WTC11 (cell line): Measurements from ENCODE around the gene PDIA2. TPM values are rescaled to one million over a fixed set of nuclear protein-coding genes. Genes with fewer than 3 reads are reported as not detected.

Source experiments
- ATAC-seq: fragments of 200-7000 bp; cut with Tn5 transposase; 2 replicates; pipeline ENCODE4 v1.10.0; 2021; ENCODE audit warnings: mild to moderate bottlenecking, moderate library complexity
- CTCF ChIA-PET: fragments of 300-600 bp; sonication (Branson Sonifier 250); formaldehyde crosslinking; loops from one replicate; lab custom pipeline; 2021; ENCODE audit warnings: antibody characterized with exemption; lab: Charles Lee
- POLR2A ChIA-PET: fragments of 350-600 bp; sonication (Branson Sonifier 250); formaldehyde crosslinking; loops from one replicate; lab custom pipeline; 2021; ENCODE audit warnings: antibody characterized with exemption; lab: Charles Lee
- DNase-seq: peaks from one replicate; pipeline ENCODE4 v3.0.0; 2021; ENCODE audit warnings: low spot score
- H3K27ac Mint-ChIP-seq: 2 replicates; pipeline ENCODE4 v1.8.0; 2021; ENCODE audit warnings: mixed read lengths
- H3K27me3 Mint-ChIP-seq: 2 replicates; pipeline ENCODE4 v1.8.0; 2021; ENCODE audit warnings: low read depth, mild to moderate bottlenecking, moderate library complexity, mixed read lengths
- H3K36me3 Mint-ChIP-seq: 2 replicates; pipeline ENCODE4 v1.8.0; 2021; ENCODE audit warnings: mixed read lengths
- H3K4me1 Mint-ChIP-seq: 2 replicates; pipeline ENCODE4 v1.8.0; 2022; ENCODE audit warnings: mixed read lengths
- H3K4me3 Mint-ChIP-seq: 2 replicates; pipeline ENCODE4 v1.8.0; 2021; ENCODE audit warnings: mild to moderate bottlenecking, moderate library complexity, mixed read lengths
- H3K9me3 Mint-ChIP-seq: 2 replicates; pipeline ENCODE4 v1.8.0; 2021; ENCODE audit warnings: mixed read lengths
- ATF3 ChIP-seq: sonication (generic); formaldehyde crosslinking; conservative IDR thresholded peaks from 2 replicates; pipeline ENCODE4 v1.8.1; 2022; ENCODE audit warnings: mild to moderate bottlenecking, missing genetic modification reagents
- CREM ChIP-seq: sonication (generic); formaldehyde crosslinking; IDR thresholded peaks from 2 replicates; pipeline ENCODE4 v1.8.1; 2022; ENCODE audit warnings: mild to moderate bottlenecking, missing genetic modification reagents, moderate library complexity
- FOXJ3 ChIP-seq: sonication (generic); formaldehyde crosslinking; IDR thresholded peaks from 2 replicates; pipeline ENCODE4 v1.9.0; 2021; ENCODE audit warnings: missing genetic modification reagents, mild to moderate bottlenecking, borderline replicate concordance
- IRF2 ChIP-seq: sonication (generic); formaldehyde crosslinking; IDR thresholded peaks from 2 replicates; pipeline ENCODE4 v1.8.0; 2022; ENCODE audit warnings: low read depth, missing genetic modification reagents, borderline replicate concordance
- JAZF1 ChIP-seq: fragments of 250-450 bp; sonication (Bioruptor Pico); IDR thresholded peaks from 2 replicates; pipeline ENCODE4 v1.9.0; 2021; ENCODE audit warnings: moderate library complexity, mild to moderate bottlenecking, inconsistent platforms
- MLX ChIP-seq: sonication (generic); formaldehyde crosslinking; IDR thresholded peaks from 2 replicates; pipeline ENCODE4 v1.8.1; 2023; ENCODE audit warnings: mild to moderate bottlenecking, missing genetic modification reagents, moderate library complexity
- RELA ChIP-seq: sonication (generic); formaldehyde crosslinking; IDR thresholded peaks from 2 replicates; pipeline ENCODE4 v1.8.1; 2022; ENCODE audit warnings: missing genetic modification reagents, mild to moderate bottlenecking, borderline replicate concordance
- SOX15 ChIP-seq: fragments of 250-450 bp; sonication (Bioruptor Pico); IDR thresholded peaks from 2 replicates; pipeline ENCODE4 v1.9.0; 2021; ENCODE audit warnings: mild to moderate bottlenecking
- STAT6 ChIP-seq: sonication (generic); formaldehyde crosslinking; conservative IDR thresholded peaks from 2 replicates; pipeline ENCODE4 v1.8.1; 2023; ENCODE audit warnings: mild to moderate bottlenecking, low read depth, missing genetic modification reagents, moderate library complexity
- TCF7 ChIP-seq: sonication (generic); formaldehyde crosslinking; IDR thresholded peaks from 2 replicates; pipeline ENCODE4 v1.8.0; 2022; ENCODE audit warnings: mild to moderate bottlenecking, low read depth, missing genetic modification reagents, moderate library complexity
- TEAD1 ChIP-seq: sonication (generic); formaldehyde crosslinking; IDR thresholded peaks from 2 replicates; pipeline ENCODE4 v1.8.0; 2022; ENCODE audit warnings: mild to moderate bottlenecking, missing genetic modification reagents
- ZNF219 ChIP-seq: sonication (generic); formaldehyde crosslinking; IDR thresholded peaks from 2 replicates; pipeline ENCODE4 v1.8.0; 2023; ENCODE audit warnings: missing genetic modification reagents, mild to moderate bottlenecking, borderline replicate concordance
- ZSCAN18 ChIP-seq: fragments of 250-450 bp; sonication (Bioruptor Pico); IDR thresholded peaks from 2 replicates; pipeline ENCODE4 v2.1.2; 2022; ENCODE audit warnings: mild to moderate bottlenecking, moderate library complexity
- total RNA-seq: library from RNA; stranded (reverse); gene quantifications from 3 replicates; pipeline ENCODE4 v1.2.3, GENCODE V29; 2021
- TF ChIP-seq, protein P1 (sequence below): fragments of 250-450 bp; sonication (Bioruptor Pico); IDR thresholded peaks from 2 replicates; pipeline ENCODE4 v1.8.0; 2021; ENCODE audit warnings: mild to moderate bottlenecking
- TF ChIP-seq, protein P2 (sequence below): sonication (generic); formaldehyde crosslinking; IDR thresholded peaks from 2 replicates; pipeline ENCODE4 v1.8.0; 2023; ENCODE audit warnings: mild to moderate bottlenecking, missing genetic modification reagents
- TF ChIP-seq, protein P3 (sequence below): fragments of 250-450 bp; sonication (Bioruptor Pico); conservative IDR thresholded peaks from 2 replicates; pipeline ENCODE4 v1.9.0; 2021; ENCODE audit warnings: mild to moderate bottlenecking

PDIA2 gene
- total RNA-seq, 1 experiment from 2014 or later = 2.4 TPM

- TF ChIP-seq, protein P1, sequence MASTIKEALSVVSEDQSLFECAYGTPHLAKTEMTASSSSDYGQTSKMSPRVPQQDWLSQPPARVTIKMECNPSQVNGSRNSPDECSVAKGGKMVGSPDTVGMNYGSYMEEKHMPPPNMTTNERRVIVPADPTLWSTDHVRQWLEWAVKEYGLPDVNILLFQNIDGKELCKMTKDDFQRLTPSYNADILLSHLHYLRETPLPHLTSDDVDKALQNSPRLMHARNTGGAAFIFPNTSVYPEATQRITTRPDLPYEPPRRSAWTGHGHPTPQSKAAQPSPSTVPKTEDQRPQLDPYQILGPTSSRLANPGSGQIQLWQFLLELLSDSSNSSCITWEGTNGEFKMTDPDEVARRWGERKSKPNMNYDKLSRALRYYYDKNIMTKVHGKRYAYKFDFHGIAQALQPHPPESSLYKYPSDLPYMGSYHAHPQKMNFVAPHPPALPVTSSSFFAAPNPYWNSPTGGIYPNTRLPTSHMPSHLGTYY = no peak
- no peak for TF ChIP-seq JAZF1 (CRISPR knock-in tag)
- TF ChIP-seq, protein P2, sequence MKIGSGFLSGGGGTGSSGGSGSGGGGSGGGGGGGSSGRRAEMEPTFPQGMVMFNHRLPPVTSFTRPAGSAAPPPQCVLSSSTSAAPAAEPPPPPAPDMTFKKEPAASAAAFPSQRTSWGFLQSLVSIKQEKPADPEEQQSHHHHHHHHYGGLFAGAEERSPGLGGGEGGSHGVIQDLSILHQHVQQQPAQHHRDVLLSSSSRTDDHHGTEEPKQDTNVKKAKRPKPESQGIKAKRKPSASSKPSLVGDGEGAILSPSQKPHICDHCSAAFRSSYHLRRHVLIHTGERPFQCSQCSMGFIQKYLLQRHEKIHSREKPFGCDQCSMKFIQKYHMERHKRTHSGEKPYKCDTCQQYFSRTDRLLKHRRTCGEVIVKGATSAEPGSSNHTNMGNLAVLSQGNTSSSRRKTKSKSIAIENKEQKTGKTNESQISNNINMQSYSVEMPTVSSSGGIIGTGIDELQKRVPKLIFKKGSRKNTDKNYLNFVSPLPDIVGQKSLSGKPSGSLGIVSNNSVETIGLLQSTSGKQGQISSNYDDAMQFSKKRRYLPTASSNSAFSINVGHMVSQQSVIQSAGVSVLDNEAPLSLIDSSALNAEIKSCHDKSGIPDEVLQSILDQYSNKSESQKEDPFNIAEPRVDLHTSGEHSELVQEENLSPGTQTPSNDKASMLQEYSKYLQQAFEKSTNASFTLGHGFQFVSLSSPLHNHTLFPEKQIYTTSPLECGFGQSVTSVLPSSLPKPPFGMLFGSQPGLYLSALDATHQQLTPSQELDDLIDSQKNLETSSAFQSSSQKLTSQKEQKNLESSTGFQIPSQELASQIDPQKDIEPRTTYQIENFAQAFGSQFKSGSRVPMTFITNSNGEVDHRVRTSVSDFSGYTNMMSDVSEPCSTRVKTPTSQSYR (CRISPR knock-in tag) = no peak
- peak; percentile 78; the same call in 1 of the 2 replicates for TF ChIP-seq TEAD1 (CRISPR knock-in tag)
- no peak for TF ChIP-seq TCF7 (CRISPR knock-in tag)
Observed at GRCh38 chr16:234468-235305, 48.3 kb upstream of the PDIA2 start, which contains the start of gene FAM234A (continued).

DNA sequence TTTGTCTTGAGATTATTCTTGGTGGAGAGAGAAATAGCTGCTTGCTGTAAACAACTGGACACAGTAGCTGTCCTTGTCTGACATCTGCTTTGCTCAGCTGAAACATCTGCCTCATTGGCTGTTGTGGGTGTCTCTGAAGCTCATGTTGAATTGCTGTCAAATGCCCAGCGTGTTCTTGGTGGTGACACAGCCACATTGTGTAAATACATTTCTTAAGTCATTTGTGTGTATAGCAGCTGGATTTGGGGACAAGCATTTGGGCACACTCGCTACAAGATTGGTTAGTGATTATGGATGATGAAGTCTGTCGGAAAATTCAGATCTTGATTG, 43.1 kb upstream of the PDIA2 start:
- Mint-ChIP-seq H3K27ac (no peak overlapping the region), H3K36me3 (peaks cover 6% of the 10 kb centered on the region), H3K27me3 (0 out of 2 replicates have a peak, but pooled peaks cover 3% of the 10 kb centered on the region), H3K9me3 (no peaks in the 10 kb centered on the region), H3K4me3 (no peak overlapping the region), H3K4me1 (peaks cover 3% of the 10 kb centered on the region; the same call in 1 of the 2 replicates)
- ChIA-PET POLR2A (no interaction called here), CTCF (interaction anchor here (0.9 to 1.1 kb wide), 3 partner anchors 58 to 143 kb away, joined by 3 to 5 read pairs (median 3); no protein-coding TSS in a partner anchor)
- DNase-seq (no peak), ATAC-seq (no peak)
- TF ChIP-seq SOX15 (no peak), STAT6 (CRISPR knock-in tag) (no peak)

GRCh38 chr16:240559-240958, 42.4 kb upstream of the PDIA2 start:
- Mint-ChIP-seq H3K4me1 (peaks cover 1% of the 10 kb centered on the region; the same call in 1 of the 2 replicates), H3K27me3 (no peaks in the 10 kb centered on the region), H3K36me3 (peaks cover 6% of the 10 kb centered on the region), H3K27ac (no peak overlapping the region), H3K9me3 (no peaks in the 10 kb centered on the region), H3K4me3 (no peak overlapping the region)
- CTCF ChIA-PET = interaction anchor here (0.9 to 1.2 kb wide), 3 partner anchors 12 to 112 kb away, joined by 3 read pairs; no protein-coding TSS in a partner anchor
- POLR2A ChIA-PET = no interaction called here
- no peak for DNase-seq
- ATAC-seq = no peak
- TF ChIP-seq JAZF1 (CRISPR knock-in tag) = no peak
- TF ChIP-seq MLX (CRISPR knock-in tag) = no peak
- no peak for TF ChIP-seq CREM (CRISPR knock-in tag)
- no peak for TF ChIP-seq RELA
- TF ChIP-seq, protein P3, sequence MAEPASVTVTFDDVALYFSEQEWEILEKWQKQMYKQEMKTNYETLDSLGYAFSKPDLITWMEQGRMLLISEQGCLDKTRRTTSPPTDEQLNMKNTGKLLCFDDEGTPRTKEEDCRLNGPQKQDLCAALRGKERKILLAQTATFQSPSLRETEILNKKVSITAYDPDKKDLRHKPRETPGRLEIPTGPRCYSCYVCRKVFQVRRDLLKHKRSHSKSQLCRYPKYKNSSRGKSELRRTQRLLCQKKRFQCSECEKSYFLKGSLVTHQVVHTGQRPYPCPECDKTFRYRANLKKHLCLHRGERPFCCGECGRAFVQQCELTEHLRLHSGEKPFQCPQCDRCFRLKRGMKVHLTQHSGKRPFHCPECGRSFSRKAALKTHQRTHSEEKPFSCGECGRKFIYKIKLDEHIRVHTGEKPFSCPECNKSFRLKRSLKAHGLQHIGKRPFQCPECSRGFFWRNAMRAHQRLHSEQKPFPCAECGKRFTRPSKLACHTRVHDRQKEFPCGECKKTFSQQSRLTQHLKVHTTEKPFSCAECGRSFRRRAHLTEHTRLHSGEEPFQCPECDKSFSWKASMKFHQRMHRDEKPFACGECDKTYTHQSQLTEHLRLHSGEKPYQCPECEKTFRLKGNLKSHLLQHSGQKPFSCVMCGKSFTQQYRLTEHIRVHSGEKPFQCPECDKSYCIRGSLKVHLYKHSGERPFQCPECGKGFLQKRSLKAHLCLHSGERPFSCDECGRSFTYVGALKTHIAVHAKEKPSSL (CRISPR knock-in tag) = no peak
- no peak for TF ChIP-seq IRF2 (CRISPR knock-in tag)
- TF ChIP-seq ZSCAN18 (CRISPR knock-in tag) = no peak
- no peak for TF ChIP-seq STAT6 (CRISPR knock-in tag)
- TF ChIP-seq ATF3 (CRISPR knock-in tag) = no peak
- no peak for TF ChIP-seq ZNF219 (CRISPR knock-in tag)
- TF ChIP-seq FOXJ3 (CRISPR knock-in tag) = no peak
